Mammary epithelial cell (primary cell): ENCODE measurements around the gene ANKRD30A.

Experiments
- CTCF ChIP-seq, 2 donors: IDR thresholded peaks in 1 of 2; conservative IDR thresholded peaks in 1 of 2; 2 replicates each; pipeline ENCODE4 v1.5.1; 2011 to 2012; ENCODE audit warnings: inconsistent platforms in 2 of 2, low read length in 2 of 2, mild to moderate bottlenecking in 2 of 2, control low read depth in 1 of 2, low read depth in 1 of 2; ENCODE audit not compliant: insufficient read depth in 1 of 2; ENCODE audit errors: extremely low read depth in 1 of 2
- EZH2 ChIP-seq: IDR thresholded peaks from 2 replicates; pipeline ENCODE4 v1.6.1; 2012; ENCODE audit warnings: low read length, inconsistent platforms, borderline replicate concordance

GRCh38 chr10:37314862-37315261 is 189.5 kb downstream of the ANKRD30A start:
- TF ChIP-seq CTCF (conservative IDR thresholded peaks at IDR 0.05 in 1 of 2, IDR thresholded peaks at IDR 0.05 in 1 of 2; ENCODE audit: extremely low read depth in 1 of 2, insufficient read depth in 1 of 2, low read depth in 1 of 2, low read length in 2 of 2) (no peak), EZH2 (no peak)
